Tongue (tissue), 3 donors: ENCODE measurements around the gene ACRV1. TPM values are rescaled to one million over a fixed set of nuclear protein-coding genes. Genes with fewer than 3 reads are reported as not detected.

Experiments used
- DNase-seq: peaks from one replicate; pipeline ENCODE4 v3.0.0-alpha.2; 2015
- small RNA-seq: library from RNA; depleted of rRNA; stranded (forward); fragments of <200 nt; gene quantifications from one replicate; pipeline ENCODE3, GENCODE V24; 2014; ENCODE audit warnings: low replicate concordance
- total RNA-seq: library from RNA; depleted of rRNA; stranded (reverse); fragments of >200 nt; gene quantifications from one replicate; pipeline ENCODE4 v1.2.3, GENCODE V29; 2014

Gene ACRV1
- total RNA-seq, 1 donor from 2014 or later, result not detected

- DNase-seq, result no peak
These were observed 31.0 kb downstream of the ACRV1 start for GRCh38 chr11:125649465-125650166.

DNA sequence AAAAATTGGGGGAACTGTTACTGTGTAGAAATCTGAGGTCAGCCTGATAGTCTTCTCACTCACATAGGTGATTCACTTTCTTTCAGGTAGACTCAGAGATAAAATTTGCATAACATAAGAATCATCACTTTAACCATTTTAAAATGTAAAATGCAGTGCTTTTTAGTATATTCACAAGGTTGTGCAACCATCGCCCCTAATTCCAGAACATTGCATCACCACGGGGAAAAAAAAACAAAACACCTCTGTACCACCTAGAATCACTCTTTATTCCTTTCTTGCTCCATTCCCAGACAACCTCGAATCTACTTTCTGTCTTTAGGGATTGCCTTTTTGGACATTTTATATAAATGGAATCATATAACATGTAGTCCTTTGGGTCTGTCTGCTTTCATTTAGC is 34.8 kb downstream of the ACRV1 start:
- DNase-seq, result no peak

DNA sequence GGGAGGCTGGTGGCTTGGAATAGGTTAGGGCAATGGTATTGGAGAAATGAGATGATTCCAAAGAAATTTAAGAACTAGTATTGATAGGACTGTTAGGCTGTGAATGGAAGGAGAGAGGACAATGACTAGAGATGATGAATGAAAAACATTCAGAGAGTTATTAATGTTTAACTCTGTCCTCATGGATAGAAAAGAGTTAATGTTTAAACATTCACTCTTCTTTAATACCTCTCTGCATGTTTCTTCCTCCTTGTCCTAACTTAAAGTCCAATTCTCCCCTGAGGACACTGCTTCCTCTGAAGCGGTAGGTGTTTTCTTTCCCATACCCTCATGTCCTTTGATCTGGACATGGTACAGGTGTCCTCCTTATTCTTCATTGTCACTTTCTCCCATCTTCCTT is 42.3 kb downstream of the ACRV1 start:
- no peak for DNase-seq

- DNase-seq, result no peak
These were observed 42.8 kb downstream of the ACRV1 start for GRCh38 chr11:125637840-125638239.

DNA sequence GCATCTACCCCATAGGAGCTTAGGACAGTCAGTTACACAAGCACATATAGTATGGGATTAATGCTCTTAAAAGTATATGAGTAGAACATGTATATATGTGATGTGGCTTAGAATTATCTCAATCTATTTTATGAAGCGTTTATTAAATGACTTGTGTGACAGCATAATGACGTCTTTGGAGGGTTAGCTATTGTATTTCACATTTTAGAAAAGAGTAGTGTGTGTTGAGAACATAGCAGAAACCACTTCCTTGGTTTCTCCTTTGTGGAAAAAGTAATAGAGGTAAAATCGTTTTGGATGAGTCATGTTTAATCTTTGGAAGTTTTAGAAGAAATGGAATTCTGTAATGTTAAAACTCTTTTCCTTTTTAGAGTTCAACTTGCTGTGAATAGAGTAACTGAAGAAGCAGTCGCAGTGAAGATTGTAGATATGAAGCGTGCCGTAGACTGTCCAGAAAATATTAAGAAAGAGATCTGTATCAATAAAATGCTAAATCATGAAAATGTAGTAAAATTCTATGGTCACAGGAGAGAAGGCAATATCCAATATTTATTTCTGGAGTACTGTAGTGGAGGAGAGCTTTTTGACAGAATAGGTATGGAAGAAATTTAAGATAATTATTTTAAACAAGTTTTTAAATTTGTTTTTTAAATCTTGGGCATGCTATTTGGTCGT is 53.3 kb downstream of the ACRV1 start:
- no peak for DNase-seq

DNA sequence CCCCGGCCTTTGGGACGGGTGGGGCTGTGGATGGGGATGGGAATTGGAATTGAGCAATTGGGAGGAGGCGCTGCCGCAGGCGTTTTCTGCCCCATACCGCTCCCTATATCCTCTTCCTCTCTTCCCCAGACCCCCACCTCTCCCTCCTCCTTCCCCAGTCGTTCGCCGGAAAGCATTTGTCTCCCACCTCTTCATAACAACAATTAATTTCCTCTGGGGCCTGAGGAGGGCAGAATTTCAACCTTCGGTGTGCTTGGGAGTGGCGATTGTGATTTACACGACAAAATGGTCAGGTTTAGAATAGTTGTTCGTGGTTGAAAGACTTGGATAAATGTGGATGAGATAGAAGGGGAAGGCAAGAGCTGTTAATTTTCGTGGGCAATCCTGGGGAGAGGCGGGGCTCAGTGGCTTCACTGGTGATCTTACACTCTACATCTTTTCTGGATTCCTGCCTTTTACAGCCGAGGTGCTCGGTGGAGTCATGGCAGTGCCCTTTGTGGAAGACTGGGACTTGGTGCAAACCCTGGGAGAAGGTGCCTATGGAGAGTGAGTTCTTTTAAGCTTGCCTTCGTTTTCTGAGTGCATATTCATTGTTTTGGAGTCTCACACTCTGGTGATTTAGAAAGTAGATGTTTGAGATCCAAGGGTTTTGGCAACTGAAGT is 54.2 kb downstream of the ACRV1 start:
- peak; percentile 83 for DNase-seq

DNA sequence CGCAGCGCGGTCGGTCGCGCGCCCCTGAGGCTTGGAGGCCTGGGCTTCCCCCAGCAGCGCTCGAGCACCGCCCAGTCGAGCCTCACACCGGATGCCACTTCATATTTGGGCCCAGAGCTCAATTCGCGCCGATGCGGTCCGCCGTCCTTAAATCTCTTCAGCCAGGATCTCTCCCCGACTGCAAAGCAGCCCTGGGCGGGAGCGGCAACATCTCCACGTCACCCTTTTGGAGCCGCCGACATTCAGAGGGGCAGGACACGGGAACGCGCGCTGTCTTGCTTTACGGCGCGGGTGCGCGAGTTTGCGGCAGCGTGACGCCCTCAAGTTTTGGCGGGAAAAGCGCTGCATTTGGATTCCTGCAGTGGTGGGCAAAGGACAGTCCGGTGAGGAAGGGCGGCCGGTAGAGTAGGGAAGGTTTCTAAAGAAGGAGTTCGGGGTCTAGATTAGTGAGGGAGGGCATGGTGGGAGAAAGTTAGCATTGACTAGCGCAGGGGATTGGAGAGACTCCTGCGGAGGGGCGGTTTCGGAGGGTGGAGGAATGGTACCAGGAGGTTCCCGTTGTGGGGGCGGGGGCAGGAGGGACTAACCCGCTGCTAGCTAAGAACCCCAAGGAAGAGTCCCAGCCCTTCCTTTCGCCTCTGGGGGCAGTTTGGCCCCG is 54.9 kb downstream of the ACRV1 start:
- DNase-seq, result peak; percentile 97

DNA sequence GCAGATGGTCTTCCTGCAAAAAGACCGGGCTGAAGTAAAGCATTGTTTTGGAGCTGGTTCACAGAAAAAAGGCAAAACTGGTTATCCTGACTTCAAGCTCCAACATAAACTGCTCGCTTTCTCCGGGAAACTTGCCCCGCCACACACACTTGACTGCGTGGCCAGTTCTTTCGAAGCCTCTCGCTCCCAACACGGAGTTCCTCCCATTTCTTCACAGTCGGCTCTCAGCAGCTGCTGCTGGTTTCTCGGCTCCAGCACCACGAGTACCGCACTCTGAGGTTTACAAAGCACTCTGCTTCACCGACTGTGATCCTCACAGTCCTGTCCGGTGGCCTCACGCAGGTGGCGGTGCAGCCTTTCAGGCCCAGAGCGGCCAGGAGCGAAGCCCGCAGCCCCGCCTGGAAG is 55.4 kb downstream of the ACRV1 start:
- no peak for DNase-seq

GRCh38 chr11:125624756-125625213 is 55.9 kb downstream of the ACRV1 start, which contains the start of gene CHEK1:
TSS of gene CHEK1 (plus strand) at chr11:125625163. CDS start at chr11:125626769, 1,606 bp downstream.
- DNase-seq, result no peak

DNA sequence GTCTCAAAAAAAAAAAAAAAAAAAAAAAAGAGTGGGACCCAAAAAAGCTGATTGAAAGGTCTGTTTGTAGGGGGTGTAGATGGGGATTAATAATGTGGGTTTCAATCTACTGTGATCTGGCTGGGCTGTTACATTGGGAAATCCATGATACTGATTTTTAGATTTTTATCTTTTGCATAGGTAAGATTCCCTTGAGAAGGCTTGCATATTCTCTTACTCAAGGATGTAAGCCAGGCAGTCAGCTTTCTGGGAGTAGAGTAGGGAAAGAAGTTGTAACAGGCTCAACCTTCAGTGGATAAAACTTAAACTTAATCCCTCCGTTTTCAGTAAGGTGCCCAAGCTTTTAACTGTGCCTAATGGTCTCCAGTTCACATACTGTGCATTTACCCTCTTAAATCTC is 57.6 kb downstream of the ACRV1 start:
- no peak for DNase-seq

GRCh38 chr11:125621995-125622394 is 58.7 kb downstream of the ACRV1 start:
- DNase-seq, result no peak

Small RNAs within 50 kb of the gene (small RNA-seq; reads per million reads assigned to genes)
- gene RNU2-35P, result 0.06 reads per million

Other genes with a start within 250 kb of the ACRV1 start
- 11.8 TPM for gene FEZ1, start 184.6 kb downstream of the ACRV1 start, total RNA-seq
- gene EI24, start 111.4 kb downstream of the ACRV1 start, total RNA-seq, result 49.1 TPM
- 79.4 TPM for gene STT3A, start 88.0 kb downstream of the ACRV1 start, total RNA-seq
- 9.1 TPM for gene CHEK1, start 55.7 kb downstream of the ACRV1 start, total RNA-seq
- not detected for gene PATE1, start 65.4 kb upstream of the ACRV1 start, total RNA-seq
- not detected for gene PATE2, start 98.0 kb upstream of the ACRV1 start, total RNA-seq
- gene PATE3, start 107.3 kb upstream of the ACRV1 start, total RNA-seq, result not detected
- not detected for gene PATE4, start 152.5 kb upstream of the ACRV1 start, total RNA-seq
- gene HYLS1, start 206.8 kb upstream of the ACRV1 start, total RNA-seq, result 4.6 TPM
- gene PUS3, start 222.4 kb upstream of the ACRV1 start, total RNA-seq, result 7.2 TPM
- not detected for gene DDX25, start 223.7 kb upstream of the ACRV1 start, total RNA-seq